Measurements from ENCODE around the gene C1orf198. TPM values are rescaled to one million over a fixed set of nuclear protein-coding genes. Genes with fewer than 3 reads are reported as not detected.
"Not testable (repeated sequence)": the region's sequence is repeated elsewhere in the genome, so short reads cannot be mapped to it uniquely, and the experiment has no call there.

The C1orf198 gene
- total RNA-seq, 1 donor from 2014 or later: 7.1 TPM

DNA sequence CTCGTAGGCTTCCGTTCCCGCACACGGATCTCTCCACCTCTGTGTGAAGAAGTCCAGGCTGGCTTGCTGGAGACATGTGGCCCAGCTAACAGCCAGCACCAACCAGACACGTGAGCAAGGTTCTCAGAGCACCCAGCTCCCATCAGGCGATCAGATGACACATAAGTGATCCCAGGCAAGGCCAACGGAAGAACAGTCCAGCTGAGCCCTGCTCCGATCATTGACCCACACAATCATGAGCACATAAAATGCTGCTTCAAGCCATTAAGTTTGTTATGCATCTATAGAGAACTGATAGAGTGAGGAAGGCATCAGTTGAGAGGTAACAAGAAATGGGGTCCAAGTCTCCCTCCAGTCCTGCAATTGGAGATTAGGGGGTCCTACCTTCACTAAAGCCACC is 15.4 kb downstream of the C1orf198 start:
- no peaks in the 10 kb centered on the region for H3K27me3 ChIP-seq (ENCODE audit: control insufficient read depth, insufficient read depth, low read length)
- TF ChIP-seq, protein P1, sequence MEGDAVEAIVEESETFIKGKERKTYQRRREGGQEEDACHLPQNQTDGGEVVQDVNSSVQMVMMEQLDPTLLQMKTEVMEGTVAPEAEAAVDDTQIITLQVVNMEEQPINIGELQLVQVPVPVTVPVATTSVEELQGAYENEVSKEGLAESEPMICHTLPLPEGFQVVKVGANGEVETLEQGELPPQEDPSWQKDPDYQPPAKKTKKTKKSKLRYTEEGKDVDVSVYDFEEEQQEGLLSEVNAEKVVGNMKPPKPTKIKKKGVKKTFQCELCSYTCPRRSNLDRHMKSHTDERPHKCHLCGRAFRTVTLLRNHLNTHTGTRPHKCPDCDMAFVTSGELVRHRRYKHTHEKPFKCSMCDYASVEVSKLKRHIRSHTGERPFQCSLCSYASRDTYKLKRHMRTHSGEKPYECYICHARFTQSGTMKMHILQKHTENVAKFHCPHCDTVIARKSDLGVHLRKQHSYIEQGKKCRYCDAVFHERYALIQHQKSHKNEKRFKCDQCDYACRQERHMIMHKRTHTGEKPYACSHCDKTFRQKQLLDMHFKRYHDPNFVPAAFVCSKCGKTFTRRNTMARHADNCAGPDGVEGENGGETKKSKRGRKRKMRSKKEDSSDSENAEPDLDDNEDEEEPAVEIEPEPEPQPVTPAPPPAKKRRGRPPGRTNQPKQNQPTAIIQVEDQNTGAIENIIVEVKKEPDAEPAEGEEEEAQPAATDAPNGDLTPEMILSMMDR (IDR thresholded peaks at IDR 0.05; ENCODE audit: insufficient read depth, low read length, severe bottlenecking): no peak
- FAIRE-seq (no peak), DNase-seq (ENCODE audit: low read depth) (no peak)
- H3K36me3 ChIP-seq (ENCODE audit: control insufficient read depth, insufficient read depth, low read length): no peaks in the 10 kb centered on the region
- H3K4me3 ChIP-seq (ENCODE audit: low read depth, low read length): no peak overlapping the region

DNA sequence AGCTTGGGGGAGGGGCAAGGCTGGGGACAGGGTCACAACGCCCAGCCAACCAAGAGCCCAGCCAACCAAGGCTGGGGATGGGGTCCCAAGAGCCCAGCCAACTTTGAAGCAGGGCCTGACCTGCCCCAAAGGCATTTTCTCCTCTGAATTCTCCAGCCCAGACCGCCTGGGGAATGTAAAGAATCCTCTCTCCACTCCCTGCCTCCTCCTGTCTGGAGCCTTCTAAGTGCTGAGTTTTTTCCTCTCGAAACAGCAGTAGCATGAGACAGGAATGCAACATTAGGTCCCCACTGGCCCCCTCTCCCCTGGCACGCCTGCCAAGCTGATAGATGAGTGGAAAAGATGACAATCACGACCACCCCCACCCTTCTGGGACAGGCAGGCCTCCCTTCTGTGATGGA is 17.0 kb downstream of the C1orf198 start:
- Histone ChIP-seq H3K27me3 (ENCODE audit: control insufficient read depth, insufficient read depth, low read length) (no peaks in the 10 kb centered on the region), H3K36me3 (ENCODE audit: control insufficient read depth, insufficient read depth, low read length) (no peaks in the 10 kb centered on the region), H3K4me3 (ENCODE audit: low read depth, low read length) (no peak overlapping the region)
- TF ChIP-seq, protein P1 (IDR thresholded peaks at IDR 0.05; ENCODE audit: insufficient read depth, low read length, severe bottlenecking): no peak
- FAIRE-seq (no peak), DNase-seq (ENCODE audit: low read depth) (no peak)

DNA sequence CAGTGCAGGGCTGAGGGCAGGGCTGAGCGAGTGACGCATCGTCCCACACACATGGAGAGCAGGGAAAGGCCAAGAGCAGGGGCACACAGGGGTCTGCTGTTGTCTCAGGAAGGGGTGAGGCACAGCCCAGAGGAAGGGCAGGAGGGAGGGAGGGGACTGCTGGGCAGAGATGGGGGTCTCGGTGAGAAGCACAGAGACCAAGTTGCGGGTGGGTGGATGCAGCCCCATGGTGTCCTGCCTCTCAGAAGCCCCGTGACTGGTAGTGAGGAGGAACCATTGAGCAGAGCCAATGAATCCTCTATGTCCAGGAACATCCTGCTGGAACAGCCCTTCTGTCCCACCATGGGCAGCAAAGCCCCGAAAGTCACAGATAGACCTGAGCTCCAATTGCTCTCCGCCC is 17.8 kb downstream of the C1orf198 start:
- FAIRE-seq (no peak), DNase-seq (ENCODE audit: low read depth) (no peak)
- Histone ChIP-seq H3K36me3 (ENCODE audit: control insufficient read depth, insufficient read depth, low read length) (no peaks in the 10 kb centered on the region), H3K4me3 (ENCODE audit: low read depth, low read length) (no peak overlapping the region), H3K27me3 (ENCODE audit: control insufficient read depth, insufficient read depth, low read length) (no peaks in the 10 kb centered on the region)
- TF ChIP-seq, protein P1 (IDR thresholded peaks at IDR 0.05; ENCODE audit: insufficient read depth, low read length, severe bottlenecking): no peak

DNA sequence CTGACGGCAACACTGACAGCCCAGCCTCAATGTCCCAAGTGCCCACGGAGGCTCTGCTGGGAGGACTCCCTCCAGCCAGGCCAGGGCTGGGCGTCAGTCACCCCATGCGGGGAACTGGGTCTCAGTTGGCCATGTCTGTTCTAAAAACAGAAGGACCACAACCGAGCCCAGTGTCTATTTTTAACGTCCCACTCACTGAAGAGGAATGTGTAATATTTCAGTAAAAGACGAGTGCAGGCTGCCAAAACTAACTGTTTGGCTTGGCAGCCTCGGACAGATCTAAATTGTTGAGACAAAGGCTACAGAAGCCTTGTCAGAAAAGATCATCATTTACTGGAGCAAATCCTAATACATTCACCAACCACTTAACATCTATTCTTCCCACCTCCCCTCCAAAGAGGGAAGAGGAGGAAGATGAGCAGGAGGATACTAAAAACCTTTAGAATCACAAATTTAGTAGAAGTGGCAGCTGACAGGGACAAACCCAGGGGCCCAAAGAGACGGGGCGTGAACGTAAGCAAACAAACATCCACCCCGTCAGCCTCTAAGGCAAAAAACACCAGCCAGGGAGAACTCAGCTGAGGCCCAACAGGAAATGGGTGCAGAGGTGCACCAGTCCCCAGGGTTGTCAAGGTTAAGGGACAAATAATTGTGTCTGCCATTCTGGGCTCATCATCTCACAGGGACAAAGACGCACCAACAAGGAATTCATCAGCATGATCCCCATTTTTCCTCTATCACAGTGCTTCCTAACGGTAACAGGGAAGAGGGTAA is 18.7 kb downstream of the C1orf198 start:
- no peak overlapping the region for H3K4me3 ChIP-seq (ENCODE audit: low read depth, low read length)
- TF ChIP-seq, protein P1 (IDR thresholded peaks at IDR 0.05; ENCODE audit: insufficient read depth, low read length, severe bottlenecking): no peak
- FAIRE-seq (peak; percentile 60), DNase-seq (ENCODE audit: low read depth) (peak; percentile 21)
- H3K36me3 ChIP-seq (ENCODE audit: control insufficient read depth, insufficient read depth, low read length): no peaks in the 10 kb centered on the region
- H3K27me3 ChIP-seq (ENCODE audit: control insufficient read depth, insufficient read depth, low read length): no peaks in the 10 kb centered on the region

DNA sequence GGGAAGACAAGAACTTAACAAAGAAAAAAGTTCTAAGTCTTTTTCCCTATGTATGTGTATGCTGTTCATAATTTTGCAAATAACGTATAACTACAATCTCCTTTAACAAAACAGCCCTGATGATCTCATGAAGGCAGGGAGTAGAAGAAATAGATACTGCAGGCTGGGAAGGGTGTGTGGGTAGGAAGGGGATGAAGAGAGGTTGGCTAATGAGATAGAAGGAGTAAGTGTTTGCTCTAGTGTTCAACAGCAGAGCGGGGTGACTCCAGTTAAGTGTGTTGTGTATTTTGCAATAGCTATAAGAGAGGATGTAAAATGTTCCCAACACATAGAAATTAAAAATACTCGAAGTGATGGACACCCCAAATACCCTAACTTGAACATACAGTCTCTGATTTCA is 20.1 kb downstream of the C1orf198 start:
- DNase-seq (ENCODE audit: low read depth): no peak
- Histone ChIP-seq H3K27me3 (ENCODE audit: control insufficient read depth, insufficient read depth, low read length) (no peaks in the 10 kb centered on the region), H3K4me3 (ENCODE audit: low read depth, low read length) (no peak overlapping the region), H3K36me3 (ENCODE audit: control insufficient read depth, insufficient read depth, low read length) (no peaks in the 10 kb centered on the region)
- FAIRE-seq: no peak
- TF ChIP-seq, protein P1 (IDR thresholded peaks at IDR 0.05; ENCODE audit: insufficient read depth, low read length, severe bottlenecking): no peak

DNA sequence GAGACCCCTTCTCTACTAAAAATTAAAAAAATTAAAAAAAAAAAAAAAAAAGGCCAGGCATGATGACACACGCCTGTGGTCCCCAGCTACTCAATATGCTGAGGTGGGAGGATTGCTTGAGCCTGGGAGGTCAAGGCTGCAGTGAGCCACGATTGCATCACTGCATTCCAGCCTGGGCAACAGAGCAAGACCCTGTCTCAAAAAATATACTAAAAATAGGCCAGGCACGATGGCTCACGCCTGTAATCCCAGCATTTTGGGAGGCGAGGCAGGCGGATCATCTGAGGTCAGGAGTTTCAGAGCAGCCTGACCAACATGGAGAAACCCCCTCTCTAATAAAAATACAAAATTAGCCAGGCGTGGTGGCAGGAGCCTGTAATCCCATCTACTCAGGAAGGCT is 23.1 kb downstream of the C1orf198 start:
- not testable (repeated sequence) for FAIRE-seq; H3K4me3 ChIP-seq (ENCODE audit: low read depth, low read length); H3K36me3 ChIP-seq (ENCODE audit: control insufficient read depth, insufficient read depth, low read length); H3K27me3 ChIP-seq (ENCODE audit: control insufficient read depth, insufficient read depth, low read length); DNase-seq (ENCODE audit: low read depth)

All from bronchial epithelial cell (primary cell).